Glomerular visceral epithelial cell (primary cell): ENCODE results near the gene SRRM4.

ENCODE experiments used
- DNase-seq: peaks from one replicate; pipeline ENCODE4 v3.0.0-alpha.2; 2016; ENCODE audit errors: extremely low spot score

SRRM4 gene

GRCh38 chr12:119168721-119169120 lies 187.4 kb downstream of the SRRM4 start:
- no peak for DNase-seq

- no peak for DNase-seq
Measured at GRCh38 chr12:119169150-119169549, 187.8 kb downstream of the SRRM4 start.

- DNase-seq: no peak
Measured at GRCh38 chr12:119171291-119171690, 189.9 kb downstream of the SRRM4 start.

GRCh38 chr12:119171691-119172425 lies 190.5 kb downstream of the SRRM4 start:
- no peak for DNase-seq

- DNase-seq: no peak
Measured at GRCh38 chr12:119175081-119175480, 193.7 kb downstream of the SRRM4 start.

GRCh38 chr12:119176267-119177055 lies 195.1 kb downstream of the SRRM4 start:
- peak; percentile 80 for DNase-seq

- DNase-seq: no peak
Measured at GRCh38 chr12:119177056-119177325, 195.7 kb downstream of the SRRM4 start.

- no peak for DNase-seq
Measured at GRCh38 chr12:119177724-119178380, 196.5 kb downstream of the SRRM4 start.

GRCh38 chr12:119178544-119179334 lies 197.4 kb downstream of the SRRM4 start, which contains the start of gene HSPB8:
HSPB8 (plus strand) TSS chr12:119178931; CDS start chr12:119179313, 382 bp downstream.
- DNase-seq: peak; percentile 91

GRCh38 chr12:119179335-119180021 lies 198.1 kb downstream of the SRRM4 start:
- peak; percentile 81 for DNase-seq

GRCh38 chr12:119180380-119181040 lies 199.2 kb downstream of the SRRM4 start:
- DNase-seq: peak; percentile 31

- DNase-seq: no peak
Measured at GRCh38 chr12:119181202-119181601, 199.9 kb downstream of the SRRM4 start.

GRCh38 chr12:119181944-119182343 lies 200.6 kb downstream of the SRRM4 start:
- DNase-seq: no peak

- DNase-seq: peak; percentile 82
Measured at GRCh38 chr12:119182701-119183493, 201.6 kb downstream of the SRRM4 start.

GRCh38 chr12:119183942-119184695 lies 202.8 kb downstream of the SRRM4 start:
- no peak for DNase-seq

GRCh38 chr12:119195256-119195655 lies 213.9 kb downstream of the SRRM4 start:
- DNase-seq: no peak

- no peak for DNase-seq
Measured at GRCh38 chr12:119198440-119198839, 217.1 kb downstream of the SRRM4 start.

- DNase-seq: no peak
Measured at GRCh38 chr12:119200601-119201000, 219.3 kb downstream of the SRRM4 start.
